Fibroblast of the aortic adventitia (primary cell): Measurements from ENCODE around the gene SEC14L5. TPM values are rescaled to one million over a fixed set of nuclear protein-coding genes. Genes with fewer than 3 reads are reported as not detected.

Source experiments
- DNase-seq: peaks from one replicate; pipeline ENCODE4 v3.0.0-alpha.2; 2010; ENCODE audit warnings: low read depth
- H3K4me3 ChIP-seq: 2 replicates; pipeline ENCODE4 v1.5.1; 2011; ENCODE audit warnings: low read depth, mild to moderate bottlenecking, control low read depth, low read length, moderate library complexity
- total RNA-seq: library from RNA; depleted of rRNA; stranded (reverse); fragments of >200 nt; gene quantifications from 2 replicates; pipeline ENCODE4 v1.2.3, GENCODE V29; 2012; ENCODE audit warnings: low replicate concordance
- TF ChIP-seq, protein P1 (sequence below): IDR thresholded peaks from 2 replicates; pipeline ENCODE4 v1.5.1; 2011; ENCODE audit warnings: mild to moderate bottlenecking, low read length, control low read depth, inconsistent platforms; ENCODE audit not compliant: insufficient read depth

SEC14L5 gene
- total RNA-seq, 1 donor: 1.2 TPM

DNA sequence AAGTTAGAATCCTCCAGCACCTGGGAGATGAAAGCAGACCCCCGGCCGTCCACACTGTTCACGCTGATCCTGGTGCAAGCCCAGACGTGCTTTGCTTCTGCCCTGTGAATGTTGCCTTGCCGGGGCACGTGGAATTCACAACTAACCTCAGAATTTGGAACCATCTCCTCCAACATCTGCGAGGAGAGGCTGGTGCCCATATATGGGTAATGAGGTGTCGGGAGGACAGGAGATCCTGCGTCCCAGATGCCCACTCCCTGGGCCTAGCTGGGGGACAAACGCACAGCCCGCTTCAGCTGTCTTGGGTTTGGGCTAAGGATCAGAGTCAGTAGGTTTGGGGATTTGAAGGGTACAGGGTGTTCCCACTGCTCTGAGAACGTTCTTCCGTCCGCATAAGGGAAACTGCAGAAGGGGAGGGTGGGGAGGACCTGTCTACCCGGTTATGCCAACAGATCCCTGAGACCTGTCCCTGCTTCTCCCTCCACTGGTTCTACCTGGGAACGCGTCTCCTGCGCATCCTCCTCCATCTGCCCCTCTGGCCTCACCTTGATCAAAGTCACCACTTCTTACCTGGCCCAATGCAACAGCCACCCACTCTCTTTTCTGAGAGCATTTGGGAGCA is 35.3 kb upstream of the SEC14L5 start:
- DNase-seq: no peak
- TF ChIP-seq, protein P1, sequence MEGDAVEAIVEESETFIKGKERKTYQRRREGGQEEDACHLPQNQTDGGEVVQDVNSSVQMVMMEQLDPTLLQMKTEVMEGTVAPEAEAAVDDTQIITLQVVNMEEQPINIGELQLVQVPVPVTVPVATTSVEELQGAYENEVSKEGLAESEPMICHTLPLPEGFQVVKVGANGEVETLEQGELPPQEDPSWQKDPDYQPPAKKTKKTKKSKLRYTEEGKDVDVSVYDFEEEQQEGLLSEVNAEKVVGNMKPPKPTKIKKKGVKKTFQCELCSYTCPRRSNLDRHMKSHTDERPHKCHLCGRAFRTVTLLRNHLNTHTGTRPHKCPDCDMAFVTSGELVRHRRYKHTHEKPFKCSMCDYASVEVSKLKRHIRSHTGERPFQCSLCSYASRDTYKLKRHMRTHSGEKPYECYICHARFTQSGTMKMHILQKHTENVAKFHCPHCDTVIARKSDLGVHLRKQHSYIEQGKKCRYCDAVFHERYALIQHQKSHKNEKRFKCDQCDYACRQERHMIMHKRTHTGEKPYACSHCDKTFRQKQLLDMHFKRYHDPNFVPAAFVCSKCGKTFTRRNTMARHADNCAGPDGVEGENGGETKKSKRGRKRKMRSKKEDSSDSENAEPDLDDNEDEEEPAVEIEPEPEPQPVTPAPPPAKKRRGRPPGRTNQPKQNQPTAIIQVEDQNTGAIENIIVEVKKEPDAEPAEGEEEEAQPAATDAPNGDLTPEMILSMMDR: no peak
- H3K4me3 ChIP-seq: no peak overlapping the region

DNA sequence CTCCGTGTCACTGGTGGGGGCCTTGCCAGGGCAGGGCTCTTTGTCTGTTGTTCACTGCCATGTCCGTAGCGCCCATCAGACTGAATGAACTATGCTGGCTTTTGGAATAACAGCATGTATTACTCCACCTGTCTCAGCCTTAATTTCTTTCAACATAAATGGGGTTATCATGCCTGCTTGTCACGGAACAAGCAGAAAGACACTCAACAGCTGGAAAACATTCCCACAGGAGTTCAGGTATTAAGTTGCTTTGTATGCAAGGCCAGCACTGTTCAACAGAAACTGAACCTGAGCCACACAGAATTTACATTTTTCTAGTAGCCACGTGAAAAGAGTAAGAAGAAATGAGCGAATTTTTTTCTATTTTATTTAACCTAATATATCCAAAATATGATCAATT is 34.3 kb upstream of the SEC14L5 start:
- TF ChIP-seq, protein P1: no peak
- H3K4me3 ChIP-seq: no peak overlapping the region
- no peak for DNase-seq

- no peak overlapping the region for H3K4me3 ChIP-seq
- no peak for DNase-seq
- TF ChIP-seq, protein P1: no peak
Measured at GRCh38 chr16:4924593-4925292, 33.4 kb upstream of the SEC14L5 start.

- no peak for DNase-seq
- no peak overlapping the region for H3K4me3 ChIP-seq
- TF ChIP-seq, protein P1: no peak
Measured at GRCh38 chr16:4925293-4925607, 32.9 kb upstream of the SEC14L5 start.

DNA sequence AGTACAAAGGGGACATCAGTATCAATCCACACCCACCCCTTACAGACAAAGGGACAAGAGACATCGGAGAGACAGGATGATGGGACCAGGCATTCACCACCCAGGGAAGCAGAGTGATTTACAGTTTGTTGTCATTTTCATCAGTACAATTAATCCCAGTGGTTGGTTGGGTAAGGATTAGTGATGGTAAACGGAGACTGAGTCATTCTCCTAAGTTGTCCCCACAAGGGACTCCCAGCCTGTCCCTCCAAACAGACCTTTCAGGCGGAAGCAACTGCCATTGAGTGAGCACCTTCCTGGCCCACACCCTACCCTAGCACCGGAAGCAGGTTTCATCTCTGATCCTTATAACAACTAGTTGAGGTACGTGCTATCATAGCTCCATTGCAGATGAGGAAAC is 32.3 kb upstream of the SEC14L5 start:
- TF ChIP-seq, protein P1: no peak
- H3K4me3 ChIP-seq: no peak overlapping the region
- DNase-seq: no peak

- TF ChIP-seq, protein P1: no peak
- no peak for DNase-seq
- H3K4me3 ChIP-seq: no peak overlapping the region
Measured at GRCh38 chr16:4926928-4927327, 31.2 kb upstream of the SEC14L5 start.

- H3K4me3 ChIP-seq: no peak overlapping the region
- no peak for DNase-seq
- TF ChIP-seq, protein P1: no peak
Measured at GRCh38 chr16:4927661-4928060, 30.5 kb upstream of the SEC14L5 start.
